H9 (cell line): ENCODE results near the gene NKX2-3. TPM values are rescaled to one million over a fixed set of nuclear protein-coding genes. Genes with fewer than 3 reads are reported as not detected.

Experiments used
- DNase-seq: peaks from one replicate; pipeline ENCODE4 v3.0.0-alpha.2; 2017
- H2AFZ ChIP-seq: one replicate; pipeline ENCODE4 v1.6.1; 2013; ENCODE audit warnings: mild to moderate bottlenecking, low read length, control low read depth, moderate library complexity
- H2AK5ac ChIP-seq: 2 replicates; pipeline ENCODE4 v1.6.1; 2013; ENCODE audit warnings: low read length, control low read depth, mixed read lengths; ENCODE audit not compliant: insufficient read length
- H2BK120ac ChIP-seq: one replicate; pipeline ENCODE4 v1.6.1; 2013; ENCODE audit warnings: low read depth, mild to moderate bottlenecking, low read length, control low read depth, inconsistent platforms; ENCODE audit not compliant: poor library complexity, severe bottlenecking
- H2BK12ac ChIP-seq: 2 replicates; pipeline ENCODE4 v1.6.1; 2013; ENCODE audit warnings: low read length, control low read depth, mixed read lengths, low read depth; ENCODE audit not compliant: insufficient read length
- H2BK15ac ChIP-seq: 2 replicates; pipeline ENCODE4 v1.6.1; 2013; ENCODE audit warnings: low read depth, low read length, control low read depth
- H2BK20ac ChIP-seq: one replicate; pipeline ENCODE4 v1.6.1; 2013; ENCODE audit warnings: low read depth, mild to moderate bottlenecking, low read length, control low read depth, inconsistent platforms; ENCODE audit not compliant: poor library complexity, severe bottlenecking
- H2BK5ac ChIP-seq: 2 replicates; pipeline ENCODE4 v1.6.1; 2013; ENCODE audit warnings: low read length, control low read depth, mixed read lengths; ENCODE audit not compliant: insufficient read length
- H3K14ac ChIP-seq: 2 replicates; pipeline ENCODE4 v1.6.1; 2013; ENCODE audit warnings: low read length, control low read depth; ENCODE audit not compliant: insufficient read depth
- H3K18ac ChIP-seq: 2 replicates; pipeline ENCODE4 v1.6.1; 2013; ENCODE audit warnings: low read depth, mild to moderate bottlenecking, mixed read lengths, low read length, control low read depth; ENCODE audit not compliant: insufficient read length
- H3K23ac ChIP-seq: 2 replicates; pipeline ENCODE4 v1.6.1; 2013; ENCODE audit warnings: low read length, control low read depth, mixed read lengths, low read depth; ENCODE audit not compliant: insufficient read length
- H3K23me2 ChIP-seq: 2 replicates; pipeline ENCODE4 v1.6.1; 2013; ENCODE audit warnings: low read depth, mild to moderate bottlenecking, mixed read lengths, low read length, control low read depth; ENCODE audit not compliant: insufficient read length, poor library complexity, severe bottlenecking
- H3K27ac ChIP-seq: 2 replicates; pipeline ENCODE4 v1.5.1; 2013; ENCODE audit warnings: low read length, control low read depth, mixed read lengths, low read depth; ENCODE audit not compliant: insufficient read length
- H3K27me3 ChIP-seq: 2 replicates; pipeline ENCODE4 v1.6.1; 2013; ENCODE audit warnings: low read length, control low read depth, inconsistent platforms; ENCODE audit not compliant: insufficient read depth
- H3K4ac ChIP-seq: 2 replicates; pipeline ENCODE4 v1.6.1; 2013; ENCODE audit warnings: low read depth, mild to moderate bottlenecking, control low read depth, inconsistent platforms, low read length, moderate library complexity
- H3K4me1 ChIP-seq: 2 replicates; pipeline ENCODE4 v1.6.1; 2013; ENCODE audit warnings: low read length, control low read depth, inconsistent platforms; ENCODE audit not compliant: insufficient read depth
- H3K4me2 ChIP-seq: 2 replicates; pipeline ENCODE4 v1.6.1; 2013; ENCODE audit warnings: low read length, control low read depth, mixed read lengths; ENCODE audit not compliant: insufficient read length, insufficient read depth
- H3K56ac ChIP-seq: 2 replicates; pipeline ENCODE4 v1.6.1; 2013; ENCODE audit warnings: low read depth, mild to moderate bottlenecking, mixed read lengths, low read length, control low read depth; ENCODE audit not compliant: insufficient read length
- H3K79me1 ChIP-seq: 2 replicates; pipeline ENCODE4 v1.6.1; 2013; ENCODE audit warnings: low read depth, mild to moderate bottlenecking, moderate library complexity, low read length, control low read depth, inconsistent platforms; ENCODE audit not compliant: insufficient read depth, poor library complexity, severe bottlenecking
- H3K79me2 ChIP-seq: 2 replicates; pipeline ENCODE4 v1.6.1; 2013; ENCODE audit warnings: low read length, control low read depth, inconsistent platforms; ENCODE audit not compliant: insufficient read depth
- H3K9ac ChIP-seq: 2 replicates; pipeline ENCODE4 v1.6.1; 2013; ENCODE audit warnings: low read length, control low read depth, mixed read lengths; ENCODE audit not compliant: insufficient read length; ENCODE audit errors: extremely low read depth
- H3K9me3 ChIP-seq: one replicate; pipeline ENCODE4 v1.6.1; 2013; ENCODE audit warnings: low read depth, low read length, inconsistent platforms; ENCODE audit not compliant: control insufficient read depth
- H3T11ph ChIP-seq: one replicate; pipeline ENCODE4 v1.6.1; 2013; ENCODE audit warnings: mild to moderate bottlenecking, low read length, control low read depth, inconsistent platforms
- H4K20me1 ChIP-seq: one replicate; pipeline ENCODE4 v1.6.1; 2013; ENCODE audit not compliant: control insufficient read depth, insufficient read length, insufficient read depth
- H4K5ac ChIP-seq: 2 replicates; pipeline ENCODE4 v1.6.1; 2013; ENCODE audit warnings: low read depth, mild to moderate bottlenecking, mixed read lengths, low read length, control low read depth; ENCODE audit not compliant: insufficient read length
- H4K8ac ChIP-seq: replicated peaks from 2 replicates; pipeline ENCODE4 v1.6.1; 2013; ENCODE audit warnings: low read length, control low read depth, mixed read lengths, low read depth; ENCODE audit not compliant: insufficient read length
- H4K91ac ChIP-seq: 2 replicates; pipeline ENCODE4 v1.6.1; 2013; ENCODE audit warnings: low read depth, mild to moderate bottlenecking, moderate library complexity, mixed read lengths, low read length, control low read depth; ENCODE audit not compliant: insufficient read length
- H3K27ac Mint-ChIP-seq, 3 experiments: 2 replicates in 2 of 3; 3 replicates in 1 of 3; pipeline ENCODE4 v1.8.0; 2020 to 2021; ENCODE audit warnings: mixed read lengths in 3 of 3, mild to moderate bottlenecking in 1 of 3, moderate library complexity in 1 of 3
- H3K27me3 Mint-ChIP-seq: 2 replicates; pipeline ENCODE4 v1.8.0; 2021; ENCODE audit warnings: low read depth, mild to moderate bottlenecking, moderate library complexity, mixed read lengths
- H3K36me3 Mint-ChIP-seq, 3 experiments: 2 replicates in 2 of 3; 3 replicates in 1 of 3; pipeline ENCODE4 v1.8.0; 2020 to 2021; ENCODE audit warnings: low read depth in 3 of 3, mixed read lengths in 3 of 3; ENCODE audit not compliant: insufficient read depth in 1 of 3
- H3K4me1 Mint-ChIP-seq, 2 experiments: 2 replicates each; pipeline ENCODE4 v1.8.0; 2020; ENCODE audit warnings: mixed read lengths in 2 of 2
- H3K4me3 Mint-ChIP-seq, 2 experiments: 2 replicates in 1 of 2; 3 replicates in 1 of 2; pipeline ENCODE4 v1.8.0; 2020 to 2021; ENCODE audit warnings: mild to moderate bottlenecking in 2 of 2, mixed read lengths in 2 of 2, moderate library complexity in 1 of 2
- H3K9me3 Mint-ChIP-seq, 2 experiments: 2 replicates in 1 of 2; 3 replicates in 1 of 2; pipeline ENCODE4 v1.8.0; 2020; ENCODE audit warnings: mild to moderate bottlenecking in 2 of 2, mixed read lengths in 2 of 2, moderate library complexity in 1 of 2
- WGBS: extraction: QIAGEN DNeasy Blood & Tissue Kit; methylation state at CpG from one replicate; pipeline ENCODE4 v1.1.7; 2013; ENCODE audit warnings: missing lambda C conversion rate, low lambda C conversion rate, mixed read lengths; ENCODE audit not compliant: insufficient read length; ENCODE audit errors: extremely low coverage; 5-methylcytosine and 5-hydroxymethylcytosine counted together
- total RNA-seq: library from RNA; stranded (reverse); gene quantifications from 2 replicates; pipeline ENCODE4 v1.2.1, GENCODE V29; 2021
- TF ChIP-seq, protein P1 (sequence below): fragments of 200-600 bp; sonication (generic); conservative IDR thresholded peaks from 3 replicates; pipeline ENCODE4 v1.8.0; 2021; ENCODE audit warnings: antibody characterized with exemption, mild to moderate bottlenecking

Gene NKX2-3
- total RNA-seq, 1 experiment from 2014 or later: not detected

DNA sequence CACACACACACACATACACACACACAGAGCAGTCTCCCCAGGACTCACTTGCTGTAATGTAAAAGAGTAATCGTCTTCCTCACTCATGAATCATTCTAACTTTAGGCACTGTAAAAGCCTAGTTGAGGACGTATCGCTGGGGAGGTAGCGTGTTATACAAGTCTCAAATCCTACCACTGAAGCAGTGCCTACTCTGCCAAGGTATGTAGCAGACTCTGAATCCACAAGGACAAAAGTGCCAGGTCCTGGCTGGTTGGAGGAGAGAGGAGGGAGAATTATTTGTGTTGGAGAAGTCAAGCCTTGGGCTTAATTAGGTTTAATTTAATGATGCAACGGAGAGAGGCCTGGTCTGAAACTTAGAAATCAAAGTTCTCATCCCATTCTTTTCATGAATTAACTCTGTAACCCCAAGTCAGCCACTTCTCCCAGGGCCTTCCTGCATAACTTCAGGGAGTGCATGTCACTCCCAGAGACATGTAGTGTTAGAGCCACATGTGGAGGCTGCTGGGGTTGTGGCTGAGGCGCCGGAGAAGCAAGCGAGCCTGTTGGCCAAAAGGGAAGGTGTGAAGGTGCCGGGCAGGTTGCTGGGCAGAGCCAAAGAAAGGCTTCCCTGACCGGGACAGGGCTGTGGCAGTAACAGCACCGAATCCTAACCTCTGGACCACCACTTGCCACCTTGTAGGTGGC is 36.7 kb downstream of the NKX2-3 start:
- Histone ChIP-seq H2AFZ (no peak overlapping the region), H3K14ac (no peak overlapping the region), H4K91ac (no peak overlapping the region), H3K23me2 (no peaks in the 10 kb centered on the region), H2BK5ac (no peak overlapping the region), H2AK5ac (no peak overlapping the region), H3K18ac (no peak overlapping the region), H3T11ph (no peak overlapping the region), H3K79me1 (no peaks in the 10 kb centered on the region), H4K5ac (no peak overlapping the region), H4K8ac (no peak overlapping the region), H3K23ac (no peak overlapping the region), H3K9me3 (no peaks in the 10 kb centered on the region), H3K9ac (no peak overlapping the region), H3K56ac (no peak overlapping the region), H2BK12ac (no peak overlapping the region), H3K4me1 (no peaks in the 10 kb centered on the region; the same call in 1 of the 2 replicates), H2BK15ac (no peak overlapping the region), H3K27me3 (no peaks in the 10 kb centered on the region), H2BK20ac (no peak overlapping the region), H4K20me1 (no peaks in the 10 kb centered on the region), H3K27ac (no peak overlapping the region), H3K4me2 (no peak overlapping the region), H3K4ac (no peak overlapping the region), H3K79me2 (no peaks in the 10 kb centered on the region), H2BK120ac (no peak overlapping the region)
- no peaks in the 10 kb centered on the region for H3K36me3 Mint-ChIP-seq
- peaks cover 9 to 11% of the 10 kb centered on the region in 2 experiments for H3K4me1 Mint-ChIP-seq
- peak; percentile 36 for DNase-seq
- no peaks in the 10 kb centered on the region for H3K9me3 Mint-ChIP-seq
- no CpG with 5 or more reads among the region's 11 CpGs for WGBS
- TF ChIP-seq, protein P1, sequence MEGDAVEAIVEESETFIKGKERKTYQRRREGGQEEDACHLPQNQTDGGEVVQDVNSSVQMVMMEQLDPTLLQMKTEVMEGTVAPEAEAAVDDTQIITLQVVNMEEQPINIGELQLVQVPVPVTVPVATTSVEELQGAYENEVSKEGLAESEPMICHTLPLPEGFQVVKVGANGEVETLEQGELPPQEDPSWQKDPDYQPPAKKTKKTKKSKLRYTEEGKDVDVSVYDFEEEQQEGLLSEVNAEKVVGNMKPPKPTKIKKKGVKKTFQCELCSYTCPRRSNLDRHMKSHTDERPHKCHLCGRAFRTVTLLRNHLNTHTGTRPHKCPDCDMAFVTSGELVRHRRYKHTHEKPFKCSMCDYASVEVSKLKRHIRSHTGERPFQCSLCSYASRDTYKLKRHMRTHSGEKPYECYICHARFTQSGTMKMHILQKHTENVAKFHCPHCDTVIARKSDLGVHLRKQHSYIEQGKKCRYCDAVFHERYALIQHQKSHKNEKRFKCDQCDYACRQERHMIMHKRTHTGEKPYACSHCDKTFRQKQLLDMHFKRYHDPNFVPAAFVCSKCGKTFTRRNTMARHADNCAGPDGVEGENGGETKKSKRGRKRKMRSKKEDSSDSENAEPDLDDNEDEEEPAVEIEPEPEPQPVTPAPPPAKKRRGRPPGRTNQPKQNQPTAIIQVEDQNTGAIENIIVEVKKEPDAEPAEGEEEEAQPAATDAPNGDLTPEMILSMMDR: no peak
- H3K27ac Mint-ChIP-seq: 0 out of 7 replicates have a peak overlapping the region, but pooled peaks of 1 of the 3 experiments have one; percentile 40
- no peak overlapping the region for H3K4me3 Mint-ChIP-seq
- H3K27me3 Mint-ChIP-seq: peaks cover 2% of the 10 kb centered on the region; the same call in 1 of the 2 replicates
